ENCODE results near the gene WNT7B. TPM values are rescaled to one million over a fixed set of nuclear protein-coding genes. Genes with fewer than 3 reads are reported as not detected.

Gene WNT7B
- total and polyA plus RNA-seq, 10 donors = not detected

GRCh38 chr22:45946805-45947600 lies 30.0 kb downstream of the WNT7B start:
- TF ChIP-seq POLR2A (IDR thresholded peaks at IDR 0.05) (no peak), CTCF (IDR thresholded peaks at IDR 0.05 in 8 of 11, conservative IDR thresholded peaks at IDR 0.05 in 3 of 11) (no peak), POLR2AphosphoS5 (IDR thresholded peaks at IDR 0.05) (no peak)
- Histone ChIP-seq H3K27ac (no peak overlapping the region), H3K4me3 (no peak overlapping the region), H3K4me1 (peaks cover 0 to 20% (median 2%) of the 10 kb centered on the region in 6 donors), H3K36me3 (no peaks in the 10 kb centered on the region), H3K27me3 (replicated peaks in 1 of 7) (peaks cover 0 to 41% (median 0%) of the 10 kb centered on the region in 7 donors), H3K9me3 (no peaks in the 10 kb centered on the region)
- WGBS, 5 donors = 65 to 75% (median 67%) methylated on average over 16 to 17 of the region's 17 CpGs
- intact Hi-C loops (cut with DNase I; ENCODE audit: low total_unique reads) = no loop called here
- DNase-seq = no peak

GRCh38 chr22:45945621-45946106 lies 31.3 kb downstream of the WNT7B start:
- H3K27me3 ChIP-seq (replicated peaks in 1 of 7) = peaks cover 0 to 31% (median 0%) of the 10 kb centered on the region in 7 donors
- H3K4me1 ChIP-seq = peaks cover 0 to 20% (median 2%) of the 10 kb centered on the region in 6 donors
- H3K36me3 ChIP-seq = no peaks in the 10 kb centered on the region
- WGBS, 5 donors = 76 to 87% (median 77%) methylated on average over 10 to 18 of the region's 18 CpGs
- intact Hi-C loops (cut with DNase I; ENCODE audit: low total_unique reads) = no loop called here
- H3K4me3 ChIP-seq = no peak overlapping the region
- no peak for TF ChIP-seq POLR2A (IDR thresholded peaks at IDR 0.05)
- TF ChIP-seq CTCF (IDR thresholded peaks at IDR 0.05 in 8 of 11, conservative IDR thresholded peaks at IDR 0.05 in 3 of 11) = no peak
- no peak for TF ChIP-seq POLR2AphosphoS5 (IDR thresholded peaks at IDR 0.05)
- DNase-seq = no peak
- H3K27ac ChIP-seq = no peak overlapping the region
- no peaks in the 10 kb centered on the region for H3K9me3 ChIP-seq

- Histone ChIP-seq H3K9me3 (peaks cover 0 to 13% (median 0%) of the 10 kb centered on the region in 8 donors), H3K27ac (no peak overlapping the region), H3K36me3 (no peaks in the 10 kb centered on the region), H3K4me3 (no peak overlapping the region), H3K27me3 (replicated peaks in 1 of 7) (peaks cover 0 to 10% (median 0%) of the 10 kb centered on the region in 7 donors), H3K4me1 (peaks cover 0 to 13% (median 1%) of the 10 kb centered on the region in 6 donors)
- intact Hi-C loops (cut with DNase I; ENCODE audit: low total_unique reads) = no loop called here
- DNase-seq = no peak
- 89 to 92% (median 90%) methylated on average over 31 to 32 of the region's 32 CpGs for WGBS, 5 donors
- TF ChIP-seq CTCF (IDR thresholded peaks at IDR 0.05 in 8 of 11, conservative IDR thresholded peaks at IDR 0.05 in 3 of 11) = no peak
- TF ChIP-seq POLR2A (IDR thresholded peaks at IDR 0.05) = no peak
Observed at GRCh38 chr22:45942787-45943493, 34.0 kb downstream of the WNT7B start.

- Histone ChIP-seq H3K4me3 (no peak overlapping the region), H3K36me3 (no peaks in the 10 kb centered on the region), H3K4me1 (peaks cover 0 to 7% (median 0%) of the 10 kb centered on the region in 6 donors), H3K9me3 (peaks cover 0 to 14% (median 0%) of the 10 kb centered on the region in 8 donors), H3K27ac (no peak overlapping the region), H3K27me3 (replicated peaks in 1 of 7) (peaks cover 0 to 7% (median 0%) of the 10 kb centered on the region in 7 donors)
- no peak for TF ChIP-seq CTCF (IDR thresholded peaks at IDR 0.05 in 8 of 11, conservative IDR thresholded peaks at IDR 0.05 in 3 of 11)
- no peak for TF ChIP-seq POLR2A (IDR thresholded peaks at IDR 0.05)
- no peak for TF ChIP-seq POLR2AphosphoS5 (IDR thresholded peaks at IDR 0.05)
- no peak for DNase-seq
- 88 to 92% (median 92%) methylated on average over 9 of the region's 9 CpGs for WGBS, 5 donors
- intact Hi-C loops (cut with DNase I; ENCODE audit: low total_unique reads) = no loop called here
Observed at GRCh38 chr22:45942344-45942743, 34.6 kb downstream of the WNT7B start.

Measured in spleen (tissue), 11 donors.